CD14-positive monocyte (primary cell): ENCODE data around the gene ANO5. TPM values are rescaled to one million over a fixed set of nuclear protein-coding genes. Genes with fewer than 3 reads are reported as not detected.

ENCODE experiments used
- DNase-seq, 3 donors: peaks; one replicate each; pipeline ENCODE4 v3.0.0-alpha.2; 2011 to 2022
- H2AFZ ChIP-seq: 2 replicates; pipeline ENCODE4 v1.6.0; 2012; ENCODE audit warnings: mild to moderate bottlenecking, low read depth, low read length, inconsistent platforms; ENCODE audit not compliant: insufficient read depth, poor library complexity, severe bottlenecking
- H3K27ac ChIP-seq, 2 donors: 1 replicate in 1 of 2; 2 replicates in 1 of 2; pipeline ENCODE4 v1.5.1; 2012 to 2013; ENCODE audit warnings: low read length in 2 of 2, control low read depth in 1 of 2, inconsistent platforms in 1 of 2, low read depth in 1 of 2, mild to moderate bottlenecking in 1 of 2
- H3K27me3 ChIP-seq, 2 donors: one replicate each; pipeline versions ENCODE4 v1.6.0 to v1.6.1; 2011 to 2013; ENCODE audit warnings: low read length in 2 of 2; ENCODE audit not compliant: control insufficient read depth in 2 of 2, insufficient read depth in 2 of 2
- H3K36me3 ChIP-seq, 2 donors: replicated peaks in 1 of 2; 1 replicate in 1 of 2; 2 replicates in 1 of 2; pipeline versions ENCODE4 v1.5.1 to v1.6.1; 2012 to 2013; ENCODE audit warnings: low read length in 2 of 2, control low read depth in 1 of 2, inconsistent platforms in 1 of 2, mild to moderate bottlenecking in 1 of 2; ENCODE audit not compliant: insufficient read depth in 2 of 2, control insufficient read depth in 1 of 2
- H3K4me1 ChIP-seq, 2 donors: 1 replicate in 1 of 2; 2 replicates in 1 of 2; pipeline versions ENCODE4 v1.5.1 to v1.6.1; 2012 to 2013; ENCODE audit warnings: low read length in 2 of 2, control low read depth in 1 of 2, inconsistent platforms in 1 of 2, mild to moderate bottlenecking in 1 of 2, moderate library complexity in 1 of 2; ENCODE audit not compliant: insufficient read depth in 2 of 2, control insufficient read depth in 1 of 2
- H3K4me2 ChIP-seq: replicated peaks from 2 replicates; pipeline ENCODE3; 2012; ENCODE audit warnings: low read length, moderate library complexity, mild to moderate bottlenecking; ENCODE audit not compliant: poor library complexity, severe bottlenecking; ENCODE audit errors: extremely low read depth
- H3K4me3 ChIP-seq, 3 experiments: fragments of 200-600 bp in 1 of 3; sonication (generic) in 1 of 3; replicated peaks in 1 of 3; 1 replicate in 2 of 3; 2 replicates in 1 of 3; pipeline ENCODE4 v1.5.1; 2011 to 2013; ENCODE audit warnings: low read length in 3 of 3, mild to moderate bottlenecking in 3 of 3, control low read depth in 2 of 3, low read depth in 2 of 3, inconsistent platforms in 1 of 3, moderate library complexity in 1 of 3
- H3K79me2 ChIP-seq: 2 replicates; pipeline ENCODE4 v1.6.0; 2012; ENCODE audit warnings: mild to moderate bottlenecking, control low read depth, inconsistent platforms, low read length, moderate library complexity; ENCODE audit not compliant: insufficient read depth
- H3K9ac ChIP-seq: 2 replicates; pipeline ENCODE4 v1.6.0; 2017; ENCODE audit warnings: low read length, mild to moderate bottlenecking; ENCODE audit not compliant: insufficient read depth, poor library complexity, severe bottlenecking
- H3K9me3 ChIP-seq, 2 donors: replicated peaks in 1 of 2; 1 replicate in 1 of 2; 2 replicates in 1 of 2; pipeline versions ENCODE4 v1.5.1 to v1.6.1; 2012 to 2013; ENCODE audit warnings: low read length in 2 of 2, control low read depth in 1 of 2; ENCODE audit not compliant: control insufficient read depth in 1 of 2, insufficient read depth in 1 of 2
- H4K20me1 ChIP-seq: 2 replicates; pipeline ENCODE4 v1.6.0; 2012; ENCODE audit warnings: mild to moderate bottlenecking, low read length, control low read depth, moderate library complexity; ENCODE audit not compliant: insufficient read depth
- H3K27ac Mint-ChIP-seq, 7 donors: one replicate each; pipeline ENCODE4 v1.8.0; 2020; ENCODE audit warnings: mild to moderate bottlenecking in 7 of 7, mixed read lengths in 7 of 7, moderate library complexity in 6 of 7, inconsistent platforms in 2 of 7
- H3K27me3 Mint-ChIP-seq, 3 donors: one replicate each; pipeline ENCODE4 v1.8.0; 2021 to 2022; ENCODE audit warnings: low read depth in 3 of 3, mild to moderate bottlenecking in 3 of 3, mixed read lengths in 3 of 3, moderate library complexity in 3 of 3, inconsistent platforms in 1 of 3
- H3K36me3 Mint-ChIP-seq, 2 donors: one replicate each; pipeline ENCODE4 v1.8.0; 2020; ENCODE audit warnings: mixed read lengths in 2 of 2, inconsistent platforms in 1 of 2, mild to moderate bottlenecking in 1 of 2
- H3K4me1 Mint-ChIP-seq: one replicate; pipeline ENCODE4 v1.8.0; 2020; ENCODE audit warnings: mild to moderate bottlenecking, mixed read lengths
- H3K4me3 Mint-ChIP-seq, 2 donors: one replicate each; pipeline ENCODE4 v1.8.0; 2020; ENCODE audit warnings: mild to moderate bottlenecking in 2 of 2, mixed read lengths in 2 of 2, moderate library complexity in 1 of 2
- H3K9me3 Mint-ChIP-seq, 7 donors: one replicate each; pipeline ENCODE4 v1.8.0; 2020 to 2022; ENCODE audit warnings: mixed read lengths in 7 of 7, mild to moderate bottlenecking in 6 of 7, moderate library complexity in 6 of 7, inconsistent platforms in 2 of 7
- WGBS: methylation state at CpG from one replicate; pipeline ENCODE4 v1.1.5; 2013; ENCODE audit warnings: missing lambda C conversion rate; ENCODE audit not compliant: insufficient coverage; 5-methylcytosine and 5-hydroxymethylcytosine counted together
- intact Hi-C, 2 donors: fragments of 100-400 bp; cut with micrococcal nuclease; formaldehyde crosslinking; loops; one replicate each; pipeline versions ENCODE4 v1.15.0 to v1.15.1; 2023
- polyA plus RNA-seq, 3 donors: library from polyadenylated mRNA; depleted of rRNA in 1 of 3; unstranded in 2 of 3; stranded (reverse) in 1 of 3; fragments of 300-500 nt in 2 of 3; fragments of >200 nt in 1 of 3; fragmentation: Illumina TruSeq in 2 of 3; gene quantifications; 1 replicate in 2 of 3; 2 replicates in 1 of 3; pipeline ENCODE4 v1.2.3, GENCODE V29; 2012 to 2021
- TF ChIP-seq, protein P1 (sequence below): fragments of 200-600 bp; IDR thresholded peaks from one replicate; pipeline ENCODE4 v1.8.0; 2022; ENCODE audit warnings: antibody characterized with exemption, mild to moderate bottlenecking

The ANO5 gene
- polyA plus RNA-seq, 3 donors, result 1.0 to 1.4 (median 1.1) TPM

GRCh38 chr11:22192289-22192641 is 620 bp upstream of the ANO5 start:
- H3K9me3 Mint-ChIP-seq, result peaks cover 0 to 4% (median 3%) of the 10 kb centered on the region in 7 donors
- no peaks in the 10 kb centered on the region for H3K36me3 Mint-ChIP-seq
- peak overlapping the region; percentile 99 for H3K4me2 ChIP-seq
- peak overlapping the region; percentile 71 for H3K9ac ChIP-seq
- peak in 1 of 3 donors; percentile 9 for DNase-seq
- H2AFZ ChIP-seq, result peak overlapping the region; percentile 89
- H3K4me3 Mint-ChIP-seq, result peak overlapping the region; percentile 98 to 99
- peaks cover 19 to 26% of the 10 kb centered on the region in 2 donors for H3K4me1 ChIP-seq
- H3K27me3 ChIP-seq, result peaks cover 3 to 8% of the 10 kb centered on the region in 2 donors
- H4K20me1 ChIP-seq, result peaks cover 4% of the 10 kb centered on the region
- H3K27ac Mint-ChIP-seq, result peak overlapping the region in 5 of 7 donors; percentile 42 to 88 (median 66)
- H3K4me1 Mint-ChIP-seq, result peaks cover 28% of the 10 kb centered on the region
- H3K36me3 ChIP-seq, result no peaks in the 10 kb centered on the region
- WGBS, result 0% methylated on average over 2 of the region's 7 CpGs
- peaks cover 11 to 19% (median 13%) of the 10 kb centered on the region in 3 donors for H3K27me3 Mint-ChIP-seq
- peaks cover 6% of the 10 kb centered on the region for H3K79me2 ChIP-seq
- peak overlapping the region; percentile 55 to 92 (median 81) for H3K4me3 ChIP-seq
- peak overlapping the region in 1 of 2 donors; percentile 44 for H3K27ac ChIP-seq
- TF ChIP-seq, protein P1, sequence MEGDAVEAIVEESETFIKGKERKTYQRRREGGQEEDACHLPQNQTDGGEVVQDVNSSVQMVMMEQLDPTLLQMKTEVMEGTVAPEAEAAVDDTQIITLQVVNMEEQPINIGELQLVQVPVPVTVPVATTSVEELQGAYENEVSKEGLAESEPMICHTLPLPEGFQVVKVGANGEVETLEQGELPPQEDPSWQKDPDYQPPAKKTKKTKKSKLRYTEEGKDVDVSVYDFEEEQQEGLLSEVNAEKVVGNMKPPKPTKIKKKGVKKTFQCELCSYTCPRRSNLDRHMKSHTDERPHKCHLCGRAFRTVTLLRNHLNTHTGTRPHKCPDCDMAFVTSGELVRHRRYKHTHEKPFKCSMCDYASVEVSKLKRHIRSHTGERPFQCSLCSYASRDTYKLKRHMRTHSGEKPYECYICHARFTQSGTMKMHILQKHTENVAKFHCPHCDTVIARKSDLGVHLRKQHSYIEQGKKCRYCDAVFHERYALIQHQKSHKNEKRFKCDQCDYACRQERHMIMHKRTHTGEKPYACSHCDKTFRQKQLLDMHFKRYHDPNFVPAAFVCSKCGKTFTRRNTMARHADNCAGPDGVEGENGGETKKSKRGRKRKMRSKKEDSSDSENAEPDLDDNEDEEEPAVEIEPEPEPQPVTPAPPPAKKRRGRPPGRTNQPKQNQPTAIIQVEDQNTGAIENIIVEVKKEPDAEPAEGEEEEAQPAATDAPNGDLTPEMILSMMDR, result no peak
- H3K9me3 ChIP-seq, result no peaks in the 10 kb centered on the region
- intact Hi-C loops, result no loop called here

GRCh38 chr11:22193348-22194051 is 615 bp downstream of the ANO5 start:
- peak overlapping the region; percentile 89 for H2AFZ ChIP-seq
- no peaks in the 10 kb centered on the region for H3K36me3 ChIP-seq
- TF ChIP-seq, protein P1, result no peak
- Mint-ChIP-seq H3K4me3 (peak overlapping the region; percentile 98 to 99), H3K9me3 (peaks cover 0 to 3% (median 0%) of the 10 kb centered on the region in 7 donors), H3K27ac (peak overlapping the region in 2 of 7 donors; percentile 33 to 66), H3K36me3 (no peaks in the 10 kb centered on the region), H3K27me3 (peaks cover 13 to 18% (median 13%) of the 10 kb centered on the region in 3 donors), H3K4me1 (peaks cover 28% of the 10 kb centered on the region)
- H3K4me1 ChIP-seq, result peaks cover 19 to 26% of the 10 kb centered on the region in 2 donors
- H3K27me3 ChIP-seq, result peaks cover 0 to 8% of the 10 kb centered on the region in 2 donors
- H3K27ac ChIP-seq, result peak overlapping the region in 1 of 2 donors; percentile 44
- DNase-seq, result peak in 1 of 3 donors; percentile 4
- WGBS, result under 1% methylated on average over 37 of the region's 39 CpGs
- H3K4me2 ChIP-seq, result peak overlapping the region; percentile 99
- intact Hi-C loops, result no loop called here
- H3K9ac ChIP-seq, result peak overlapping the region; percentile 71
- no peaks in the 10 kb centered on the region for H3K9me3 ChIP-seq
- H3K4me3 ChIP-seq, result peak overlapping the region; percentile 55 to 92 (median 81)
- peaks cover 6% of the 10 kb centered on the region for H3K79me2 ChIP-seq
- peaks cover 9% of the 10 kb centered on the region for H4K20me1 ChIP-seq
